Neural progenitor cell (in vitro differentiated cells): ENCODE data around the gene METTL25. TPM values are rescaled to one million over a fixed set of nuclear protein-coding genes. Genes with fewer than 3 reads are reported as not detected.

Source experiments
- DNase-seq: peaks from one replicate; pipeline ENCODE4 v3.0.0-alpha.2; 2016; ENCODE audit warnings: low spot score
- H2AFZ ChIP-seq: fragments of 200-600 bp; sonication (generic); replicated peaks from 2 replicates; pipeline ENCODE4 v1.6.1; 2016; ENCODE audit warnings: antibody characterized with exemption
- H3F3A ChIP-seq: fragments of 200-600 bp; sonication (generic); 2 replicates; pipeline ENCODE4 v1.6.1; 2016; ENCODE audit warnings: antibody characterized with exemption, low read depth
- H3K27ac ChIP-seq: fragments of 200-600 bp; sonication (generic); 2 replicates; pipeline ENCODE4 v1.5.1; 2016; ENCODE audit warnings: mild to moderate bottlenecking
- H3K27me3 ChIP-seq: fragments of 200-600 bp; sonication (generic); 2 replicates; pipeline ENCODE4 v1.6.1; 2016; ENCODE audit warnings: mild to moderate bottlenecking, moderate library complexity
- H3K36me3 ChIP-seq: fragments of 200-600 bp; sonication (generic); 2 replicates; pipeline ENCODE4 v1.5.1; 2016
- H3K4me1 ChIP-seq: fragments of 200-600 bp; sonication (generic); 2 replicates; pipeline ENCODE4 v1.6.1; 2016; ENCODE audit warnings: mixed run types
- H3K4me2 ChIP-seq: fragments of 200-600 bp; sonication (generic); 2 replicates; pipeline ENCODE4 v1.6.1; 2016
- H3K4me3 ChIP-seq: fragments of 200-600 bp; sonication (generic); 2 replicates; pipeline ENCODE4 v1.5.1; 2016
- H3K79me2 ChIP-seq: fragments of 200-600 bp; sonication (generic); 2 replicates; pipeline ENCODE4 v1.6.1; 2016; ENCODE audit warnings: low read depth
- H3K9ac ChIP-seq: fragments of 200-600 bp; sonication (generic); 2 replicates; pipeline ENCODE4 v1.6.1; 2016
- H3K9me3 ChIP-seq: fragments of 200-600 bp; sonication (generic); 2 replicates; pipeline ENCODE4 v1.5.1; 2016; ENCODE audit warnings: low read depth
- H4K20me1 ChIP-seq: fragments of 200-600 bp; sonication (generic); 2 replicates; pipeline ENCODE4 v1.6.1; 2016; ENCODE audit warnings: low read depth
- H3K27ac Mint-ChIP-seq: 3 replicates; pipeline ENCODE4 v1.8.0; 2021; ENCODE audit warnings: mixed read lengths
- H3K27me3 Mint-ChIP-seq: 2 replicates; pipeline ENCODE4 v1.8.0; 2022; ENCODE audit warnings: low read depth, mild to moderate bottlenecking, inconsistent platforms, moderate library complexity, mixed read lengths; ENCODE audit not compliant: insufficient read depth
- H3K36me3 Mint-ChIP-seq: 3 replicates; pipeline ENCODE4 v1.8.0; 2021; ENCODE audit warnings: mixed read lengths
- H3K4me1 Mint-ChIP-seq: 3 replicates; pipeline ENCODE4 v1.8.0; 2021; ENCODE audit warnings: mixed read lengths
- H3K4me3 Mint-ChIP-seq: 3 replicates; pipeline ENCODE4 v1.8.0; 2021; ENCODE audit warnings: mild to moderate bottlenecking, moderate library complexity, mixed read lengths
- H3K9me3 Mint-ChIP-seq: 3 replicates; pipeline ENCODE4 v1.8.0; 2020; ENCODE audit warnings: mixed read lengths
- EZH2 ChIP-seq: fragments of 200-600 bp; sonication (generic); IDR thresholded peaks from 2 replicates; pipeline ENCODE4 v1.6.1; 2017; ENCODE audit warnings: antibody characterized with exemption, mild to moderate bottlenecking, moderate library complexity
- EZH2phosphoT487 ChIP-seq: fragments of 200-600 bp; sonication (generic); IDR thresholded peaks from 2 replicates; pipeline ENCODE4 v1.6.1; 2017; ENCODE audit warnings: antibody characterized with exemption
- total RNA-seq: library from RNA; depleted of rRNA; stranded (reverse); fragments of >200 nt; gene quantifications from 2 replicates; pipeline ENCODE4 v1.2.3, GENCODE V29; 2015; ENCODE audit warnings: low replicate concordance
- TF ChIP-seq, protein P1 (sequence below): fragments of 200-600 bp; sonication (generic); IDR thresholded peaks from 2 replicates; pipeline ENCODE4 v1.5.1; 2017; ENCODE audit warnings: antibody characterized with exemption, mild to moderate bottlenecking

The METTL25 gene
- total RNA-seq, 1 donor from 2014 or later, result 11.2 TPM

GRCh38 chr12:82456633-82457032 lies 98.3 kb downstream of the METTL25 start:
- Mint-ChIP-seq H3K4me3 (no peak overlapping the region), H3K9me3 (no peaks in the 10 kb centered on the region), H3K27me3 (no peaks in the 10 kb centered on the region), H3K4me1 (no peaks in the 10 kb centered on the region), H3K36me3 (no peaks in the 10 kb centered on the region), H3K27ac (no peak overlapping the region)
- Histone ChIP-seq H2AFZ (no peak overlapping the region), H3K9me3 (no peaks in the 10 kb centered on the region), H3K4me3 (no peak overlapping the region), H3K36me3 (no peaks in the 10 kb centered on the region), H3K27me3 (no peaks in the 10 kb centered on the region), H3K4me2 (no peak overlapping the region), H3F3A (no peaks in the 10 kb centered on the region), H3K9ac (no peak overlapping the region), H3K4me1 (no peaks in the 10 kb centered on the region), H4K20me1 (no peaks in the 10 kb centered on the region), H3K27ac (no peak overlapping the region), H3K79me2 (no peaks in the 10 kb centered on the region)
- TF ChIP-seq EZH2phosphoT487, result no peak
- TF ChIP-seq EZH2, result no peak
- TF ChIP-seq, protein P1, sequence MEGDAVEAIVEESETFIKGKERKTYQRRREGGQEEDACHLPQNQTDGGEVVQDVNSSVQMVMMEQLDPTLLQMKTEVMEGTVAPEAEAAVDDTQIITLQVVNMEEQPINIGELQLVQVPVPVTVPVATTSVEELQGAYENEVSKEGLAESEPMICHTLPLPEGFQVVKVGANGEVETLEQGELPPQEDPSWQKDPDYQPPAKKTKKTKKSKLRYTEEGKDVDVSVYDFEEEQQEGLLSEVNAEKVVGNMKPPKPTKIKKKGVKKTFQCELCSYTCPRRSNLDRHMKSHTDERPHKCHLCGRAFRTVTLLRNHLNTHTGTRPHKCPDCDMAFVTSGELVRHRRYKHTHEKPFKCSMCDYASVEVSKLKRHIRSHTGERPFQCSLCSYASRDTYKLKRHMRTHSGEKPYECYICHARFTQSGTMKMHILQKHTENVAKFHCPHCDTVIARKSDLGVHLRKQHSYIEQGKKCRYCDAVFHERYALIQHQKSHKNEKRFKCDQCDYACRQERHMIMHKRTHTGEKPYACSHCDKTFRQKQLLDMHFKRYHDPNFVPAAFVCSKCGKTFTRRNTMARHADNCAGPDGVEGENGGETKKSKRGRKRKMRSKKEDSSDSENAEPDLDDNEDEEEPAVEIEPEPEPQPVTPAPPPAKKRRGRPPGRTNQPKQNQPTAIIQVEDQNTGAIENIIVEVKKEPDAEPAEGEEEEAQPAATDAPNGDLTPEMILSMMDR, result no peak
- DNase-seq, result no peak

DNA sequence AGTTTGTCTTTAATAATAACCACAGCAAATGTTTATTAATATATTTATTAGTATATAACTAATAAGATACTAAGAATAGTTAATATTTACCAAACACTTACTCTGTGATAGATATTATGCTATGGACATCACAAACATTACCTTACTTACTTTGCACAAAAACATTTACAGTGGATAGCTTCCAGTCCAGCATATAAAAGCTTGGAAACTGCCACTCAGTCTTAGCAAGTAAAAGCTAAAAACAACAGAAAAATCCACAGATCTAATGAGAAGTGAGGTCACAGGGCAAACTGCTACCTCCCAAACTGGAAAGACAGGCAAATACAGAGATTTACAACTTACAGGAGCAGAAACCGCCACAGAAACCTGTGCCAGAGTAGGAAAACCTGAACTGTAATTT lies 99.8 kb downstream of the METTL25 start:
- Histone ChIP-seq H3K9me3 (no peaks in the 10 kb centered on the region), H3K36me3 (no peaks in the 10 kb centered on the region), H2AFZ (no peak overlapping the region), H4K20me1 (no peaks in the 10 kb centered on the region), H3K79me2 (no peaks in the 10 kb centered on the region), H3K27me3 (no peaks in the 10 kb centered on the region), H3K4me3 (no peak overlapping the region), H3K4me1 (no peaks in the 10 kb centered on the region), H3K27ac (no peak overlapping the region), H3K9ac (no peak overlapping the region), H3K4me2 (no peak overlapping the region), H3F3A (no peaks in the 10 kb centered on the region)
- Mint-ChIP-seq H3K4me1 (no peaks in the 10 kb centered on the region), H3K4me3 (no peak overlapping the region), H3K36me3 (no peaks in the 10 kb centered on the region), H3K9me3 (no peaks in the 10 kb centered on the region), H3K27me3 (no peaks in the 10 kb centered on the region), H3K27ac (no peak overlapping the region)
- no peak for DNase-seq
- TF ChIP-seq, protein P1, result no peak

GRCh38 chr12:82461393-82461792 lies 103.1 kb downstream of the METTL25 start:
- DNase-seq, result no peak
- Histone ChIP-seq H3K9me3 (no peaks in the 10 kb centered on the region), H3K27me3 (no peaks in the 10 kb centered on the region), H2AFZ (no peak overlapping the region), H3K79me2 (no peaks in the 10 kb centered on the region), H3K27ac (no peak overlapping the region), H3K4me3 (no peak overlapping the region), H4K20me1 (no peaks in the 10 kb centered on the region), H3K36me3 (no peaks in the 10 kb centered on the region), H3K4me1 (no peaks in the 10 kb centered on the region), H3F3A (no peaks in the 10 kb centered on the region), H3K4me2 (no peak overlapping the region), H3K9ac (no peak overlapping the region)
- H3K9me3 Mint-ChIP-seq, result no peaks in the 10 kb centered on the region
- no peaks in the 10 kb centered on the region for H3K36me3 Mint-ChIP-seq
- H3K4me1 Mint-ChIP-seq, result no peaks in the 10 kb centered on the region
- no peak for TF ChIP-seq EZH2
- TF ChIP-seq, protein P1, result no peak
- TF ChIP-seq EZH2phosphoT487, result no peak
- H3K27me3 Mint-ChIP-seq, result no peaks in the 10 kb centered on the region
- no peak overlapping the region for H3K4me3 Mint-ChIP-seq
- H3K27ac Mint-ChIP-seq, result no peak overlapping the region

DNA sequence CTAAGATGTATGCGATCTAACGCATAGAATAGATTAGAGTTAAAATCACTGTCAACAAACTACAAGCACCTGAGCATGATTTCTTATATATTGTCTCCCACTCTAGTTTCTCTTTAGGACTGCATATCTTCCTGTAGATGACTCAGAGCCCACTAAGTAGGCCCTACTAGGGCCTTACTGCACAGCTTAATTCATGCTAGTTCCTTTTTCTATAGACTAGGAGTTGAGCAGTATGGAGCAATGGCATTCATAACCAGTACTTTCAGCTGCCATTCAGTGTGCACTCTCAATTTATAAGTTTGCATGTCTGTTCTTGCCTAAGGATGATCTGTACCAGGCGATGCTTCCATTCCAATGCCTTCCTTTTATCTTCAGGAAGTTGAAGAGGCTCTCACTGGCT lies 103.5 kb downstream of the METTL25 start:
- Histone ChIP-seq H3K27ac (no peak overlapping the region), H2AFZ (no peak overlapping the region), H3K4me2 (no peak overlapping the region), H3K27me3 (no peaks in the 10 kb centered on the region), H3K36me3 (no peaks in the 10 kb centered on the region), H3F3A (no peaks in the 10 kb centered on the region), H3K4me3 (no peak overlapping the region), H4K20me1 (no peaks in the 10 kb centered on the region), H3K9ac (no peak overlapping the region), H3K4me1 (no peaks in the 10 kb centered on the region), H3K79me2 (no peaks in the 10 kb centered on the region), H3K9me3 (no peaks in the 10 kb centered on the region)
- Mint-ChIP-seq H3K9me3 (no peaks in the 10 kb centered on the region), H3K27me3 (no peaks in the 10 kb centered on the region), H3K27ac (no peak overlapping the region), H3K4me1 (no peaks in the 10 kb centered on the region), H3K36me3 (no peaks in the 10 kb centered on the region), H3K4me3 (no peak overlapping the region)
- DNase-seq, result no peak
- TF ChIP-seq EZH2phosphoT487 (no peak), EZH2 (no peak)
- TF ChIP-seq, protein P1, result no peak
